Suprapubic skin (tissue), 3 donors: ENCODE data around the gene GIMAP5.

ENCODE experiments used
- CTCF ChIP-seq, 2 donors: fragments of 200-600 bp in 1 of 2; fragments of 450-650 bp in 1 of 2; sonication (generic) in 1 of 2; IDR thresholded peaks; one replicate each; pipeline ENCODE4 v1.5.1; 2016 to 2019; ENCODE audit warnings: antibody characterized with exemption in 2 of 2, mild to moderate bottlenecking in 1 of 2, moderate library complexity in 1 of 2
- EP300 ChIP-seq: sonication (generic); formaldehyde crosslinking; IDR thresholded peaks from one replicate; pipeline ENCODE4 v1.6.1; 2017; ENCODE audit warnings: antibody characterized with exemption
- POLR2A ChIP-seq, 2 donors: fragments of 450-650 bp; IDR thresholded peaks; one replicate each; pipeline ENCODE4 v1.6.1; 2017; ENCODE audit warnings: antibody characterized with exemption in 2 of 2, mild to moderate bottlenecking in 2 of 2, moderate library complexity in 2 of 2

DNA sequence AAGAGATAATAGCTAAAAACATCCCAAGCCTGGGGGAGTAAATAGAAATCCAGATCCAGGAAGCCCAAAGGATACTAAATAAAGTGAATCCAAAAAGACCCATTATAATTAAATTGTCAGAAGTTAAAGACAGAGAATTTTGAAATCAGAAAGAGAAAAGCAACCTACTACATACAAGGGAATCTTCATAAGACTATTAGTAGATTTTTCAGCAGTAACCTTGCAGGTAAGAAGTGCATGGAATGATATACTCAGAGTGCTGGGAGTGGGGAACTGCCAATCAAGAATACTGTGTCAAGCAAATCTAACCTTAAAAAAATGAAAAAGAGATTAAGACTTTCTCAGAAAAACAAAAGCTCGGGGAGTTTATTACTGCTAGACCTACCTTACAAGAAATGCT lies 34.0 kb upstream of the GIMAP5 start:
- no peak for TF ChIP-seq CTCF (IDR thresholded peaks at IDR 0.05)
- TF ChIP-seq EP300 = no peak
- TF ChIP-seq POLR2A (IDR thresholded peaks at IDR 0.05) = no peak
